GM20431 (cell line): ENCODE results near the gene FARS2.
"Not testable (repeated sequence)": the region's sequence is repeated elsewhere in the genome, so short reads cannot be mapped to it uniquely, and the experiment has no call there.

Experiments
- in situ Hi-C: fragments of 300-500 bp; cut with MseI, MboI; formaldehyde crosslinking; loops from one replicate; pipeline ENCODE4 v1.15.0; 2020; ENCODE audit warnings: low sequenced_read_pairs; ENCODE audit not compliant: unreplicated experiment

Gene FARS2

DNA sequence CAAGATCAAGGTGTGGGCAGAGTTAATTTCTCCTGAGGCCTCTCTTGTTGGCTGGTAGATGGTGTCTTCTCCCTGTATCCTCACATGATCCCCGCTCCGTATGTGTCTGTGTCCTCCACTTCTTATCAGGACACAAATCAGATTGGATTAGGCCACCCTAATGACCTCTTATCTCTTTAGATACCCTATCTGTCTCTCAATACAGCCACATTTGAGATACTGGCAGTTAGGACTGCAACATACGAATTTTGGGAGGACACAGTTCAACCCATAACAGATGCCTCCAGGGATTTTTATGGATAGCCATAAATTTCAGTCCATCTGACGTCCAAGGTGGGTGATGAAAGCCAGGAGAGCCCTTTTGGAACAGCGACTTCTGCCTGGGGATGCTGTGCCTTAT, 376.4 kb downstream of the FARS2 start:
- in situ Hi-C loops: no loop called here

DNA sequence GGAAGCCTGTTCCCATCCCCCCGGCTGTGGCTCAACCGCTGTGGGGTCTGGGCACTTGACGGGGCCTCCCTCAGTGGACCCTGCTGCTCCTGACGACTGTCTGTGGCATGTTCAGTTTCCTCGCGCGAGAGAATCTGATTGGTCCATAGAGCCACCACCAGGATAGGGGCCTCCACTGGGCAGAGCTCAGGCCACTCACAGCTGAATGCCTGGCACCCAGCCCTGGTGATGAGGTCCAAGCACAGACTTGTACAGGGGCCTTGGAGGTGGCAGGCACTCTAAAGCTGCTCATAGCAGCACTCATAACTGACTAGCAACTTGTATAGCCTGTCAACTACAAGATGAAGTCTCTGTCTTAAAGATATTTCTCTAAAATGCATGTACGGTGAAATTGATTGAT, 377.4 kb downstream of the FARS2 start:
- in situ Hi-C loops: no loop called here

DNA sequence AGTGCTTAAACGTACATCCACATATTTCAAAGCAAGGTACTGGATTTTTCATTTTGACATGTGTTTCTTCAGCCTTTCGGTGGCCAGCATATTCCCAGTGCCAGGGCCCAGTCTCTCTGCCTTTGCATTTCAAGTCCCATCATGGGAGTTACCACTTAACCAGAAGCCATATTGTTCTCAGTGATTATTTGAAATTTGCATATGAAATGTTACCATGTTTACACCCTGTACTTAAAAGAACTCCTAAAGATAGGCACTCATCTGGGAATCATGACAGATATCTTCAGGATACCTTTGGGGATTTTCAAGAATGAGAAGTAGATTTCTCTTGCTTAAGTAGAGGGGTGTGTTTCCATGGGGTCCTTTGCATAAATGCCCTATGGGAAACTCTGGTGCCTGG, 377.9 kb downstream of the FARS2 start:
- in situ Hi-C loops: no loop called here

DNA sequence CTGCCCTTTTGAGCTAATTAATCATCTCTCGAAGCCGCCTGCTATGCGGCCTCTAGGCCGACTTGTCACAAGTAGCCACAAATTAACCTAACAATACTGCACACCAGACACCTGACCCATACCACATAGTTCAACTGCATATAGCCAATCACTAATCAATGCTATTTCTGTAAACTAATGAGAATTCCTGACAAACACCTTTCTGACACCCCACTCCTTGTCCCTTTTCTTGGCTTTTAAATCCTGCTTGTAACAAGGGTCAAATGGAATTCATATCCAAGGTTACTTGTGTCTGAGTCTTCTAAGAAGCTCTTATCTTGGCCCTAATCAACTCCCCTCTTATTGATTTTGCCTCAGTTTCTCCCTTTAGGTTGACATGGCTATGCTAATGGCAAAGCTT, 379.3 kb downstream of the FARS2 start:
- in situ Hi-C loops: no loop called here

DNA sequence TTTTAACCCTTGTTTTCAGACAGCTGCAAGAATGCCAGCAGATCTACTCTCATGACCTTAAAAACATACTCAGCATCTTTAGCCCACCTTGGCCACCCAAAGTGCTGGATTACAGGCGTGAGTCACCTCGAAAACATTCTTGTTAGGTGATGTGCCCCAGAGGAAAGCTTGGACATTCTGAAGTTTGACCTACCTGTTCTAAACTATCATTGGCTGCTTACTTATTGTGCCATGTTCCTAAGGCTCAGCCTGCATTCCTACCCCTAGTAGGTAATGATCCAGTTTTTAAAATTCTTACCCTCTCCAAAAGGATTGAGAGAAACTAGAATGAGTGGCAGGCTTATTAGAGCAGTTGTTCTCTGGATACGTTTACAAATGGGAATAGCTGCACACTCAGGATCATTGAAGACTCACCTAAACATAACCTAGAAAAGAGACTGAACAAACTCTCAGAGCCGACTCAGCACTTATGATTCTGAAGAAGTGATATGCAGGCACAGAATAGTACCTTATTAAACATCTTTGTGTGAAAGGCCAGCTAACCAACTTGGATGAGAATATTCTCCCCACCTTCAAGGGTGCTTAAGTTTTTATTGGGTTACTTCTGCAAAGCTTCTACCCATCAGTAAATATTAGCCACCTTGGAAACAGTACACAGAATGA, 383.3 kb downstream of the FARS2 start:
- in situ Hi-C loops: no loop called here

DNA sequence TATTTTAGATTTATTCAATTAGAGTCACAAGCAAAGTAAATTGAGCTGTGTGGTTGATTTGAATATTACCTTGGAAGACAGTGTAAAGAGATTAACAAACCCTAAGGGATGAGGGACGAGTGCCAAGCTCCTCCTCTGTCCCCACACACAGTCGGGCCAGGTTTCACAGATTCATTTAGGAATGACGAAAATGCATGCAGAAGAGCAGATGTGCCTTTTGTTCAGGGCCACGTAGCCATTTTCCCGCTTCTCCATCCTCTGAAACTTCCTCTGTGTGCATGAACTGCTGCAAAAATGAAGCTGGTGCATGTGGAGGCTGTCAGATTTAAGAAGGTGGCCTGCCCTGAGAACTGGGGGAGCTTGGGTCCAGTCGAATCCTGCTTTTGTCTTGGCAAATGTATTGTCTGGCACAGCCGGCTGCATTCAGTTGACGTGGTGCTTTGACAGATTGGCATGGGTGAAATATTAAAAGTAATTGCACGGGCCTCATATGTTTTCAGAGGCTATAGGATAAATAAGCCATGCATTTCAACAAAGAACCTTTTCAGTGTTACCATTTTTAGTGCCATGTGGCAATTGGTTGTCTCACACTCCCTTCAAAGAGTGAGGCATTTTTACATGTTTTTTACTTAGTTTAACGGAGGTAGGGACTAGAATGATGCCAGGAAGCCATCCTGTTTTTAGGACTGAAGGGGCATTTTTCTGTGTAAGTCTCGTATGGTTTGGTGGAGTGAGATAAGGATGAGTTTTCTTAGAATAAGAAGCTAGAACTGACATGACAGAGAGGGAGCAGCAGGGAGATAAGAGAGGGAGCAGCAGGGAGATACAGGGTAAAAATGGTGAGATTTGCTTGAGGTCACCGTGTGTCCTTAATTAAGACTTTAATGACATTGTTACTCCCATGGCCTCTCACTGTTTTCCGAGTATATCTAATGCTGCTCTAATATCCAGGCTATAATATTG, 384.3 kb downstream of the FARS2 start:
- in situ Hi-C loops: no loop called here

DNA sequence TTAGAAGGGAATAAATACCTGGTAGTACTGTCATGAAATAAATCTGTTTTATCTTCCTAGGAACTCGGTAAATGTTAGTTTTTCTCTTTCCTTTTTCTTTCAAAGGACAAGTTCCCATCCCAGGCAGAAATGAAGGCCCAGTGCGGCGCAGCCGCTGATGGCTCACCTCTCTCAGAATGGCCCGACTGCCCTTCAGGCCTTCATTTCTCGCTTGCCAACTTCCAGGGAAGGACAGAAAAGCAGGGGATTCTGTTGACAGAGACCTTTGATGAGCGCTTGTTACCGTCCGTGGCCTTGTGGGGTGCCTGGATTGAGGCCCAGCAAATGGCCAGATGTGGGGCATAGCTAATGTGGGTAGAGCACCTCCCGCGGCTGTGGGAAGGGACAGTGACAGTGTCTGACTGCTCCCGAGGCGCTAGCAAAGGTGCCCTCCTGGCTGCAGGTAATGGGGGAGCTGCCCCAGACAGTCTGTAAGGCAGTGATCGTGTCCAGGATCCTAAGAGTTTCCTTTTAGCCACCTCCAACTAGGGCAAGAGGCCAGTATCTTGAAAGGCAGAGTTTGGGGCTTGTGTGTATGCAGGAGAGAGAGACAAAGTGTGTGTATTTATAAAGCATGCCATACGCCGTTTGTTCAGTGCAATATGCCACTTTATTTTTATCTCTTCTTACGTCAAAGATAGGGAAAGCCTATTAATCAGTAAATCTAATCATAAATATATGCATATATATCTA, 391.3 kb downstream of the FARS2 start:
- in situ Hi-C loops: no loop called here

DNA sequence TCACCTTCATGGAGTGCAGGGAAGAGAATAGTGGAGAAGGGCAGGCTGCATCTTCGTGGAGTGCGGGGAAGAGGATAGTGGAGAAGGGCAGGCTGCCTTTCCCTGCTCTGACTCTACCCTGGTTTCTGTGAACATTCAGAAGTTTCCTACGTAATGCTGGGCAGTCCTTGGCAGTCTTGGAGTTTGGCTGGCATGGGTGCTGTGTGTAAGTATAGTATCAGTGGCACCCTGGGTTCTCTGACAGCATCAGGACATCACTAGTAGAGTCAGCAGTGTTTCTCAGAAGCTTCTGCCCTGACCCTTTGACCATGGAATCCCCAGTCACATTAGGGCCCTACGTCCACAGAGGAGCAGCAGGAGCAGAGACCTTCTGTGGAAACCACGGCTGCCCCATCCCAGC, 392.5 kb downstream of the FARS2 start:
- in situ Hi-C loops: no loop called here

DNA sequence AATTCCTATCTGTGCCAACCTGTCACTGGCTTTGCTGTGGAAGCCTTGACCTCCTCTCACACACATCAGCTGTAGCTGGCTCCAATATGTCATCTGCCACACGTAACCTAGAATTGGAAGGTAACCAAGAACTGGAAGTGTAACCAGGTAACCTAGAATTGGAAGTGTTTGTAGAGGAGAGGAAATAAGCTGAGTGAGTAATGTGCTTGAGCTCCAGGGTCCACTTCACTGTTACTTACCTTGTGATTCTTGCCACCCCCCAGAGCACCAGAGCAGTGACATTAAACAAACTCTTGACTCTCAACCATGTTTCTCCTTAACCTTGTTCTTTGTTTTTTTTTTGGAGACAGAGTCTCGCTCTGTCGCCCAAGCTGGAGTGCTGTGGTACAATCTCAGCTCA, 394.9 kb downstream of the FARS2 start:
- in situ Hi-C loops: no loop called here

DNA sequence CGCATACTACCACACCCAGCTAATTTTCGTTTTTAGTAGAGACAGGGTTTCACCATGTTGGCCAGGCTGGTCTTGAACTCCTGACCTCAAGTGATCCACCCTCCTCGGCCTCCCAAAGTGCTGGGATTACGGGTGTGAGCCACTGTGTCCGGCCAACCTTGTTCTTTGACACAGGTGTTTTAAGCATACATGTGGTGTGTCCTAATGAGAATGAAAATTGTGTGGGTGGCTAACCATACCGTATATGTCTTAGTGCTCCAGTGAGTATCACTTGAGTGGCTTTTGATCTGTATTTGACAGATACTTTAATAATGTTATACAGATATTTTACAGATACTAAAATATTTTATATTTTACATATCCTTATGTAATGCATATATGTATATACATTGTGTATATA, 395.4 kb downstream of the FARS2 start:
- in situ Hi-C loops: not testable (repeated sequence)

DNA sequence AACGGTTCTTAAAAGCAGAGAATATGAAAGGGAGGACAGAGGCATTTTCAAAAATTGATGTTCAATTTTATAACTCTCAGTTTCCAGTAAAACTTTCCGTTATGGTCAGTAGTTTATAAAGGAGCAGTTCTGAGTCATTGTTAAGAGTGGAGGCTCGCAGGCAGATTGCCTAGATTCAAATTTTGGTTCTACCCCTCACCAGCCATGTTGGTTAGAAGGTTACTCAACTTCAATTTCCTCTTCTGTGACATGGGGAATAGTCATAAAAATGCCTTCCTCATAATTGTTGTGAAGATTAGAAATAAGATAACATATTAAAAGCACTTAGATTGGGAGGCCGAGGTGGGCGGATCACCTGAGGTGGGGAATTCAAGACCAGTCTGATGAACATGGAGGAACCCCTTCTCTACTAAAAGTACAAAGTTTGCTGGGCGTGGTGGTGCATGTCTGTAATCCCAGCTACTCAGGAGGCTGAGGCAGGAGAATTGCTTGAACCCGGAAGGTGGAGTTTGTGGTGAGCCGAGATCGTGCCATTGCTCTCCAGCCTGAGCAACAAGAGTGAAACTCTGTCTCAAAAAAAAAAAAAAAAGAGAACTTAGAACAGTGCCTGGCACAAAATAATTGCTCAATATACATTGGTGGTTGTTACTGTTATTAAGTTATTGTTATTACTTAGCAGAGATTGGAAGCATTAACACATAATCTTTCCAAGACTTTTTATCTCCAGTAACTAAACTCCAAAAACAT, 396.5 kb downstream of the FARS2 start:
- in situ Hi-C loops: no loop called here

DNA sequence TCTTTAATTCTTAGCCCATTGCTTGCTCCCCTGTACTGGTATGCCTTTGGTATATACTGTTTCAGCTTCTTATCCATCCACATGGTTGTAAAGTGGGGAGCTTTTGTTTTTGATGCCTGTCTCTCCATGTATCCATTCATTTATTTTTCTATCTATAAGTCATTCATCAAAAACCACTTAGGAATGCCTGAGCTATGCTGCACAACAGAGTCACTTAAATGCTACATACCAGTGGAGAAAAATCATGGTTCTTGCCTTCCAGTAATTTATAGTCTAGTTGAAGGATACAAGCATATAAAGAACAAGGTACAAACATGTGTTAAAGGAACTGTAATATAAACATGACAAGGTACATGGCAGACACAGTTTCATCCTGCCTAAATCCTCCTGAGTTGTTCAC, 398.2 kb downstream of the FARS2 start:
- in situ Hi-C loops: no loop called here

DNA sequence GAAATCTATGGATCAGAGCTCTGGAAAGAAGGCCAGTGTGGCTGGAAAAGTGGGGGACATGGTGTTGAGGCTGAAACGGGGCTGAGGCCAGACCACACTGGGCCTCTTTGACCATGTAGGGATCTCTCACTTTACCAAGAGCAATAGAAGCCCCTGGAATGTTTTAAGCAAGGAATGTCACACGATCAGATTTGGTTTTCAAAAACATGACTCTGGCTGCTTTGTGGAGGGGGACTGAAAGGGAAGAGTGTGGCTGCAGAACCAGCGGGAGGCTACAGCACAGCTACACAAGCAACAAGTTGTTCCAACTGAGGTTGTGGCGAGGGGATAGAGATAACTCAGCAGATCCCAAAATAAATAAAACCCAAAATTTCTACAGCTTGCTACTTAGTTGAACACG, 399.5 kb downstream of the FARS2 start:
- in situ Hi-C loops: no loop called here

DNA sequence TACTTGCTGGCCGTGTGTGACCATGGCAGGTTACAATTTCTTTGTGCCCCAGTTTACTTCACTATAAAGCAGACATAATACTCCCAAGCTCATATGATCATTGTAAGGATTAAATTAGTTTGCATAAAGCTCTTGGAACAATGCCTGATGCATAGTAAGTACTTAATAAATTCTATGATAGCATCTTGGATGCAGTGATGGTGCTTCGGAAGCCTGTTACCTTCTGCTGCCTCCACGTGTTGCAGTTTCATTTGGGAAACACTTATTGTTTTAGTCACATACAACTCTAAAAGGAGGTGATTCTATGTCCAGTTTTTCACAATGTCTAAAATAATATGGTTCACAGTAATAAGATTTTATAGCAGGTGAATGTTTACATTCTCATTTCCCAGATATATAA, 401.5 kb downstream of the FARS2 start:
- in situ Hi-C loops: no loop called here

DNA sequence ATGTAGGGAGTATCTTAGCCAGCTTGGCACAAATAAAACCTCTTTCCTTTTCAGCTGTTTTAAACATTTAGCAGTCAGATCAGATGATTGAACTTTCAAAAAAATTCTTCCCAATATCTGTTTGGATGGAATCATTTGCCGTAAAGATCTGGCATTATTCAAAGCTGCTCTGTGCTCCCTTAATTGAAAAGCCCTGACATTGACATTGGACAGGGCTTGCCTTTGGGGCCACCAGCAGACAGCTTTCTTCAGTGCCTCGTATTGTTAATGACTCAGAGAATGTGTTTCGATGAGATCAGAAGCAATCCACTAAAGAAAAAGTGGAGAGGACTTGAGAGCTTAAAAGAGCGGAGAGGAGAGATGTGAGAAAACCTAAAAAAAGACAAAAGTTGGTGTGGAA, 401.9 kb downstream of the FARS2 start:
- in situ Hi-C loops: no loop called here

DNA sequence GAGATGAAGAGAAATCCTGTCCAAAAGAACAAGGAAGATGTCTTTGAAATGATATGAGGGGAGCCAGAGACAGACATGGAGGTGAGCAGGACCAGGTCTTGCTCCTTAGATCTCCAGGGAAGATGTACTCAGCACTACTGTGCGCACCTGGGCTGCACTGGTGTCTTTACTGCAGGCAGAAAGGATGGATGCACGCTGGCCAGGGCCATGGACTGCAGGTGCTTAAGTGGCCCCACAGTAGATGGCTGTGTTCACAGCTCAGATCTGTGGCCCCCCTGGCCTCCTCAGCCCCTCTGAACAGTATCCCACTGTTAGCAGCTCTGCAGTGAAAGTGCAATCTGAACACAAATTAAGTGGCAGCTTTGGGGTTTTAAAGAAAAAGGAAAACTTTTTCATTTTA, 402.4 kb downstream of the FARS2 start:
- in situ Hi-C loops: no loop called here

DNA sequence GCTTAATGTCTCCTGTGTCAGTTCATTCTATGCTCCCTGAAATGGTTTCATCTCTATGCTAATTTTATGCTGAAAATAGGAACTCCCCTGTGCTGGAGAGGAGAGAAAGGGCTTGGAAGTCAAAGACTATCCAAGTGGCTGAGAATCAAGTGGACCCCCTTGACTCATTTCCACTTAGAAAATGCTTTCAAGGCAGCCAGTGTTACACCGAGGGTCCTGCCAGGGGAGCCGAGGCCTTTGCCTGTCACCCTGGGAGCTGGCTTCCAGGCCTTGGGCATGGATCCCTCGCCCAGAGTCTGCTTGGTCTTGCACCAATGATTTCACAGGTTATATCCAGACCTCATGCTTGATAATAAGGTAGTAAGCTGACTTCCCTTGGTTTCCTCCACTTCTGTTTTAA, 402.8 kb downstream of the FARS2 start:
- in situ Hi-C loops: no loop called here

DNA sequence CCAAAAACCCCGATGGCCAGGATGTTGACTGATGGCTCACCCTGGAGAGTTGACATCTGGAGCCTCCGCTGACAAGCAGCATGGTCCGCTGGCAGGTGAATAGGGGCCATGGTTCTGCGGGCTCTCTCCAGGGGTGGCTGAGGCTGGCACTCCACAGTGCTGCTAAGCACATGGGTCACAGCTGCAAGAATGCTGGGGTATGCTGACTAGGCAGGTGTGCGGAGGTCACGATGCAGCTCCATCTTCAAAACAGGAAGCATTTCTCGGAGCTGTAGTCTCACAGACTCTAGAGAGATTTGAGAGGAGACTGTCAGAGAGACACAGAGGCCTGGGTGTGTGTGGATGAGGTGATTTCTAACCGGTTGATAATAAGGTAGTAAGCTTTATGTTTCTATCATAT, 403.9 kb downstream of the FARS2 start:
- in situ Hi-C loops: no loop called here

DNA sequence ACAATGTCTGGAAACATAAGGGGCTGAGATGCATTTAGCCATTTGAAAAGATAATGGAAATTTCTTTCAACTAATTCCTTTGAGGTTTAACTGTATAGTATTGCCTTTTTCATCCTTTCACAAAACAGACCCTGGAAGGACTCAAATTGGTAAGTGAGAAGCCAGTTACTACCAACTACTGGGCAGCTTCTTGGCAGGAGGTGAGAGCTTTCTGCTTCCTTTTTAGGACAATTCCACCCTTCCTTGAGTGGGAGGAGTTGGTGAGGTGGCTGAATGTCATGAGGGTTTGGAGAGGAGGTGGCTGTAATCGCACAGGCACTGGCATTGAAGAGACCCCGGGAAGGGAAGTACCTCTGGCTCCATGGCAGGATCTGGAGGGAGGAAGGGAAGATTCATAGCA, 404.4 kb downstream of the FARS2 start:
- in situ Hi-C loops: no loop called here

DNA sequence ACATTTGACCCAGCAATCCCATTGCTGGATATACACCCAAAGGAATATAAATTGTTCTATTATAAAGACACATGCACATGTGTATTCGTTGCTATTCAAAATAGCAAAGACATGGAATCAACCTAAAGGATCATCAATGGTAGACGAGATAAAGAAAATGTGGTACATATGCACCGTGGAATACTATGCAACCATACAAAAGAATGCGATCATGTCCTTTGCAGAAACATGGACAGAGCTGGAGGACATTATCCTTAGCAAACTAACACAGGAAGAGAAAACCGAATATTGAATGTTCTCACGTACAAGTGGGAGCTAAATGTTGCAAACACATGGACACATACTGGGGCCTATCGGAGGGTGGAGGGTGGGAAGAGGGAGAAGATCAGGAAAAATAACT, 405.4 kb downstream of the FARS2 start:
- in situ Hi-C loops: no loop called here
